SK-MEL-5 (cell line): ENCODE data around the gene CXCL10. TPM values are rescaled to one million over a fixed set of nuclear protein-coding genes. Genes with fewer than 3 reads are reported as not detected.
A peak's percentile ranks its signal among the peaks of the same experiment; 100 is the strongest.
"Not testable (repeated sequence)": the region's sequence is repeated elsewhere in the genome, so short reads cannot be mapped to it uniquely, and the experiment has no call there.

Experiments used
- DNase-seq: peaks from one replicate; pipeline ENCODE4 v3.0.0-alpha.2; 2016; ENCODE audit warnings: low read depth, low spot score
- in situ Hi-C: cut with HindIII; loops from 2 replicates; pipeline ENCODE4 v1.10.0; 2016; ENCODE audit warnings: low sequenced_read_pairs, high pct_unique_total_duplicates, low pct_unique_long_range_greater_than_20kb
- polyA plus RNA-seq, 2 experiments: library from polyadenylated mRNA; depleted of rRNA; stranded (reverse); fragments of >200 nt; gene quantifications; 2 replicates each; pipeline ENCODE4 v1.2.3, GENCODE V29; 2015
- total RNA-seq: library from RNA; depleted of rRNA; stranded (reverse); fragments of >200 nt; shearing (Covaris generic); gene quantifications from 2 replicates; pipeline ENCODE4 v1.2.3, GENCODE V29; 2014; rRNA removed

CXCL10 gene
- not detected in 2 replicates for total RNA-seq
- not detected in 2 replicates for polyA plus RNA-seq (2015; cell fraction: cytosol; rRNA removed)
- not detected in 2 replicates for polyA plus RNA-seq (2015; cell fraction: nucleus; rRNA removed)

DNA sequence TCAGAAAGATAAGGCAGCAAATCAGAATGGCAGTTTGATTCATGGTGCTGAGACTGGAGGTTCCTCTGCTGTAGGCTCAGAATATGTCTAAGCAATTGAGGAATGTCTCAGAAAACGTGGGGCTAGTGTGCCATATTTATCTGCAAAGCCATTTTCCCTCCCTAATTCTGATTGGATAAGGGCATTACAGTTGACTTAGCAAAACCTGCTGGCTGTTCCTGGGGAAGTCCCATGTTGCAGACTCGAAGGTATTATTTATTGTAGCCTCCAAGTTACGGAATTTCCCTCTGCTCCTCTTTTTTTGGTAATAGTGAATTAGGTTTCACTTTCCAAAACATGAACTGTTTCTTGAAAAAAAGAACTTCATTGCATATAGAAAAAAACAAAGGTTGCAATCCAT, at the start of gene CXCL10:
Gene CXCL10, minus strand, starts transcription at position 109 of the 400 bp plus-strand sequence. Its CDS starts 66 bp downstream, at position 43.
- no peak for DNase-seq
- in situ Hi-C loops: no loop called here

- in situ Hi-C loops: no loop called here
- DNase-seq: no peak
Observed at GRCh38 chr4:76072760-76073159, 49.5 kb upstream of the CXCL10 start.

DNA sequence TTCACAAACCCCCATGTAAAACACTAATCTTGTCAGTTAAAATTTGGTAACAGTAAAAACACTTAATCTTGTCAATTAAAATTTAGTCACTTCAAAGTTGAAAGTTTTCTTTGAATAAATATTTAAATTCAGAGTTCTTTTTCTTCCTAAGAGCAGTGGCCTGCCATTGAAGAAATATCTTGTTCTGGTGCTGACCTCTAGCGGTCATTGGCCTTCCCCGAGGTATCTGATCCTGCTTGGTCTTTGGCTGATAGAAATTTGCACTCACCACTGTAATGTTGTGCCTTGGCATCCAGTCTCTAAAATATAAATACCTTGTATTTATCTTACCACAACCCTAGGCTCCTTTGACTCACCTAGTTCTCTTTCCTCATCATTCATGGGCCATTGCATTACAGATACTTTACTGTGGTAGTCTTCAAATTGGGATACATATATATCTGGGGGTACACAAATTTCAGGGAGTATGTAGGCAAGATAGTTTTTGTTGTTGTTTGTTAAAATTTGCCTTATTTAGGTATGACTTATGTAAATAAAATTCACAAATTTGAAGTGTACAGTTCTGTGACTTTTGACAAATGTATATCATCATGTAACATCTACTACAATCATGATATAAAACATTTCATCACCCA, 44.5 kb upstream of the CXCL10 start:
- DNase-seq: peak; percentile 80
- in situ Hi-C loops: no loop called here

DNA sequence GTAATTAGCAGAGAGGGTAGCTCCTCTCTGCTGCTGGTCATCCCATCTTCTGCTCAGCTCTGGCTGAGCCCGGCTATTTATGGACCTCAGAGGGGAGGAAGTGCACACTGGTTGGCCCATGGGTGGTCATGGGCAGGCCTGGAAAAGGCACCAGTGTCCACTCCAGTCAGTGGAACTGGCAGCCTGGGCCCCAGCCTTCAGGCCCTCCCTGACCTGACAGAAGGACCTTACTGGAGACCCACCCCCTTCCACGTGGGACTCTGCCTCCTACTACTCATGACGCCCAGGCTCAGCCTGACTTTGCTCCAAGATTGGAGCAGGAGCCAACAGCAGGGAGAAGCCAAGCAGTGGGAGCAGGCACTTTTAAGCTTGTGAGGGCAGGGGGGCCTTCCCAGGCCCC, 43.2 kb upstream of the CXCL10 start:
- in situ Hi-C loops: no loop called here
- DNase-seq: no peak

GRCh38 chr4:76061982-76062381, 38.7 kb upstream of the CXCL10 start:
- in situ Hi-C loops: no loop called here
- DNase-seq: no peak

- DNase-seq: peak; percentile 64
Observed at GRCh38 chr4:76061421-76061820, 38.1 kb upstream of the CXCL10 start.

DNA sequence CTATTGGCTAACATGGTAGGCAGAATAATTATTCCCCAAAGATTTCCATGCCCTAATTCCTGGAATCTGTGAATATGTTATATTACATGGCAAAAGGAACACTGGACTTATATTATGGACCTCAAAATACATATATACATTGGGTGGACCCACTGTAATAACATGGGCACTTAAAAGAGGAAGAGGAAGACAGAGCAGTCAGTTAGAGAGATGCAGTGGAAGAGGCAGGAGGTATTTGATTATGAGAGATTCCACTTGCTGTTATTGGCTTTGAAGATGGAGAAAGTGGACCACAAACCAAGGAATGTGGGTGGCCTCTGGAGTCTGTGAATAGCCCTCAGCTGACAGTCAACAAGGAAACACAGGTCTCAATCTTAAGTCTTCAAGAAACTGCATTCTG, 37.2 kb upstream of the CXCL10 start:
- DNase-seq: no peak
- in situ Hi-C loops: no loop called here

More at GRCh38 chr4:76061421-76061820, 38.1 kb upstream of the CXCL10 start:
- in situ Hi-C loops: no loop called here

- in situ Hi-C loops: no loop called here
Observed at GRCh38 chr4:76059750-76060149, 36.5 kb upstream of the CXCL10 start.

DNA sequence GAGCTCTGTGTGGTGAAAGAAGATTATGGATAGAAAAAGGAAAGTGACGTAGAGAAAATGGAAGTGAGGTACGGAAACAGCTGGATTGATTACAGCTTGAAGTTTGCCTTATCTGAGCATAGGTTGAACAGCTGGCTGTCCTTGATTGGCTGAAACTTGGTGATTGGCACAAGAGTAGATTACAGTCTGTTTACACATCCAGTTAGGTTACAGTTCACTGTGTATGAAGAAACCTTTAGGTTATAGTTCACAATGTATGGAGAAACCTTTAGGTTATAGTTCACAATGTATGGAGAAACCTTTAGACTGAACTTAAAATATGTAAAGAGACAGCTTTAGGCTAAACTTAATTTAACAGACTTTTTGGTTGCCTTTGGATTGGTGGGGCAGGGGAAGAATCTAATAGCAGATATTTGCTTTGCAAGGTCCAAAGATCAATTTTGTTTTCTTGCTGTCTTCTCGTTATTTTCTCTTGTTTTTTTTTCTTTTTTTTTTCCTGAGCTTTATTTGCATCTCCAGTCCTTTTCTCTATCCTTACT, 35.7 kb upstream of the CXCL10 start:
- peak; percentile 29 for DNase-seq
- in situ Hi-C loops: no loop called here

More at GRCh38 chr4:76059750-76060149, 36.5 kb upstream of the CXCL10 start:
- peak; percentile 22 for DNase-seq

GRCh38 chr4:76058302-76058701, 35.0 kb upstream of the CXCL10 start:
- DNase-seq: no peak
- in situ Hi-C loops: no loop called here

DNA sequence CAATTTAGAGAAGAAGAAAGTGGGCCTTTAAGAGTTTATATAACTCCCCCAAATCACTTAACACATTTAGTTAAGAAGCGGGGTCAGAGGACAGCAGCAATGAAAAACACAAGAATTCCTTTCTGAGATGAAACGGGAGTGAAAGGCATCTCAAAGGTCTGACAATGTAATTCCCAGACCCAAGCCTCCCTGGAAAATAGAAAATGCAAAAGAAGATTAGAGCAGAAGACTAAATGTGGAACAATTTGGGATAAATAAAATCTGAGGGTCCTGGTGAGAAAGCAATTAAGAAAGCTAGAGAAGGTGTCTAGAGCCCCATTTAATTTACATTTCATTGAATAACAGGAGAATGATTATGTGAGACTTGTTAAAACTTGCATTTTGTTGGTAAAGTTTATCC, 32.1 kb upstream of the CXCL10 start:
- DNase-seq: no peak
- in situ Hi-C loops: no loop called here

DNA sequence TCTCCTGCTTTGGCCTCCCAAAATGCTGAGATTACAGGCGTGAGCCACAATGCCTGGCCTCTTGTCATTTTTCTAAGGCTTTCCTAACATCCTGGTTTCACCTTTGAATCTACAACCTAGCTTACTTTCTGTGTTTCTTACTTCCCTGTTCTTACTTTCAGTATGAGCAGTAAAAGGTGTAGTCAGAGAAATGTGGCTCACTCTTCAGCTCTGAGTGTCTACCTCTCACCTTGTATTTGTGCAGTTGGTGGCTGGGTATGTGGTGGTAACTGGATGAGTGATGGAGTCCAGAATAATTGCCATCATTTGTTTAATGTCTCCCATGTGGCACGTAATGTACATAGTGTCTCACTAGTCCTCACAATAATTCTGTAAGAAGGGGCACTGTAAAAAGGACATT, 31.7 kb upstream of the CXCL10 start:
- in situ Hi-C loops: no loop called here

GRCh38 chr4:76053730-76054129, 30.4 kb upstream of the CXCL10 start:
- in situ Hi-C loops: no loop called here
- DNase-seq: peak; percentile 92

More for the DNA sequence above, 31.7 kb upstream of the CXCL10 start:
- no peak for DNase-seq

GRCh38 chr4:76050560-76051050, 27.3 kb upstream of the CXCL10 start:
- in situ Hi-C loops, DNase-seq: not testable (repeated sequence)

DNA sequence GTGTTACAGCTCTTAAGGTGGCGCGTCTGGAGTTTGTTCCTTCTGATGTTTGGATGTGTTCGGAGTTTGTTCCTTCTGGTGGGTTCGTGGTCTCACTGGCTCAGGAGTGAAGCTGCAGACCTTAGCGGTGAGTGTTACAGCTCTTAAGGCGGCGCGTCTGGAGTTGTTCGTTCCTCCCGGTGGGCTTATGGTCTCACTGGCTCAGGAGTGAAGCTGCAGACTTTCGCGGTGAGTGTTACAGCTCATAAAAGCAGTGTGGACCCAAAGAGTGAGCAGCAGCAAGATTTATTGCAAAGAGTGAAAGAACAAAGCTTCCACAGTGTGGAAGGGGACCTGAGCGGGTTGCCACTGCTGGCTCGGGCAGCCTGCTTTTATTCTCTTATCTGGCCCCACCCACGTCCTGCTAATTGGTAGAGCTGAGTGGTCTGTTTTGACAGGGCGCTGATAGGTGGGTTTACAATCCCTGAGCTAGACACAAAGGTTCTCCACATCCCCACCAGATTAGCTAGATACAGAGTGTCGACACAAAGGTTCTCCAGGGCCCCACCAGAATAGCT, 26.6 kb upstream of the CXCL10 start:
- DNase-seq, in situ Hi-C loops: not testable (repeated sequence)

- in situ Hi-C loops, DNase-seq: not testable (repeated sequence)
Observed at GRCh38 chr4:76044686-76045085, 21.4 kb upstream of the CXCL10 start.

DNA sequence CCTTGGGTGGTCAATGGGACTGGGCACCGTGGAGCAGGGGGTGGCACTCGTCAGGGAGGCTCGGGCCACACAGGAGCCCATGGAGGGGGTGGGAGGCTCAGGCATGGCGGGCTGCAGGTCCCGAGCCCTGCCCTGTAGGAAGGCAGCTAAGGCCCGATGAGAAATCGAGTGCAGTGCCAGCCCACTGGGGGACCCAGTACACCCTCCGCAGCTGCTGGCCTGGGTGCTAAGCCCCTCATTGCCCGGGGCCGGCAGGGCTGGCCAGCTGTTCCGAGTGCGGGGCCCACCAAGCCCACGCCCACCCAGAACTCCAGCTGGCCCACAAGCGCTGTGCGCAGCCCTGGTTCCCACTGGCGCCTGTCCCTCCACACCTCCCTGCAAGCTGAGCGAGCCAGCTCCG, 20.0 kb upstream of the CXCL10 start:
- in situ Hi-C loops, DNase-seq: not testable (repeated sequence)

- DNase-seq, in situ Hi-C loops: not testable (repeated sequence)
Observed at GRCh38 chr4:76042241-76042998, 19.1 kb upstream of the CXCL10 start.
